Raji (cell line): ENCODE results near the gene DYNLT2B.

ENCODE experiments used
- POLR2A ChIP-seq: IDR thresholded peaks from 2 replicates; pipeline ENCODE4 v1.6.1; 2011; ENCODE audit warnings: low read depth, low read length, control low read depth; ENCODE audit not compliant: insufficient read depth

DYNLT2B gene

DNA sequence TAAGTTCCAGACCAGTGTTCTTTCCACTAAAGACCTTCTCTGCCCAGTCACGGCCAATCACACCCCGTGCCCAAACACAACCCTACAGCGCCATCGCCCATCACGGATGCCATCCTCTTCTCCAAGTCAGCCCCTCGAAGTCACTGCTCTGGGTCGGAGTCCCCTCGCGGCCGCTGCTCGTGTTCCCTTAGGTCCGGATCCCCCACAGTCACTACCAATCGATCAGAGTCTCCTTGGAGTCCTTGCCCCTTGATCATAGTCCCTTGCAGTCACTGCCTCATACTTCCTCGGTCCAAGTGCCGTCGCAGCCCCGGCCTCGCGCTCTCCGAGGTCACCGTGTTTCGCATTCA, 31.0 kb downstream of the DYNLT2B start:
- TF ChIP-seq POLR2A, result no peak

DNA sequence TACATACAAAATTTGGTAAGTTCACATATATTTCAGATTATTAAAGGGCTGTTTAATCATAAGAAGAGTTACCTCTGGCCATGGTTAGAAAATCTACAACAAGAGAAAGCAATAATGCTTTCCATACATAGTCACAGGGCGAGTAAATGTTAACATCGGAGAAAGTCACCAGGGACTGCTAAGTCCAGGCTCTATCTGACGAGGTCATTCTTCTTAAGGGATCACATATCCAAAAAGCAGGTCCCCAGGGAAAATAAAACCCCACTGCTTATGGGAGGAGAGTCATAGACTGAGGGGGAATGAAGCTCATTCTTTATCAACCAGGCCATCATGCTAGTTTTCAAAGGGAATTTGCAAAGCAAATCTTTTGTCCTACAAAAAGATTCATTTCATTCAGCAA, 33.6 kb downstream of the DYNLT2B start:
- no peak for TF ChIP-seq POLR2A

DNA sequence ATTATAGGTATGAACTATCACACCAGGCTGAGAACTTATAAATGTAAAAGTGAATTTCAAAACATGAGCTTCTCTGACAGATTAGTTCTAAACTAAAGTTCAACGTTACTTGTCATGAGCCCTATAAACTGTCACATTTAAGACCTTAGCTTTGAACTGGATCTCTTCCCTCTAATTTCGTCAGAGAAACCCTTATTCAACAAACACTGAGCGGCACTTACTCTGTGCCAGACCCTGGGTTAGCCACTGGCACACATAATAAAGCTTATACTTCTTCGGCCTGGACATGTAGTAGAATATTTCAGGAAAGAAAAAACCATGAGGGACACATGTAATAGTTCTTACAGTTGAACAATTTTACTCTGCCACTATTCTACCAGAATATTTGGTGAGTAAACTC, 36.1 kb downstream of the DYNLT2B start:
- TF ChIP-seq POLR2A, result no peak

DNA sequence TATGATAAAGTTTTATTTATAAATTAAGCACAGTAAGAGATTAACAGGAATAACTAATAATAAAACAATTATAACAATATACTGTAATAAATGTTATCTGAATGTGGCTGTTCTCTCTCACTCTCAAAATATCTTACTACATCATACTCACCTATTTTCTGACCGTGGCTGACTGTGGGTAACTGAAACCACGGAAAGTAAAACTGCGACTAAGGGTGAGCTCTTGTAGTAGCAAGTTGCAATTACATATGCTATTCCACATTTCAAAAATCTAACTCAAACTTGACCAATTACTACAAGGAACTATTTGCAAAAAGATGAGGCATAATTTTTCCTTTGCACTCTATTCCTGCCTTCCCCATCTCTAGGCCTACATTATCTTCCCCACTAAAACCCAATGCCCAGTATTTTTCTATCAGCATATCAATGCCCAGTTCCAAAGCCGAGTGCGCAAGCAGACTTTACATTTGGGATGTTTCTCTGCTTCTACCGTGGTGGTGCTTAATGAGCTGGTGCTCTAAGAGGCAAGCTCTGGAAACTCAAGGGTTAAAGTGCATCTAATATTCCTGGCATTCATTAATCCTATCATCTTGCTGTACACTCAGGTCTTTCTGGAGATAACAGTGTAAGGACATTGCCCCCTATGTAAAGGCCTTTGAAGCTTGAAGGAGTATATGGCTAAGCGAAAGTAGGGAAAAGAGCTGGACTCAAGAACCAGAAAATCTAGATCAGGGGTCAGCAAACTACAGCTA, 37.2 kb downstream of the DYNLT2B start:
- no peak for TF ChIP-seq POLR2A

DNA sequence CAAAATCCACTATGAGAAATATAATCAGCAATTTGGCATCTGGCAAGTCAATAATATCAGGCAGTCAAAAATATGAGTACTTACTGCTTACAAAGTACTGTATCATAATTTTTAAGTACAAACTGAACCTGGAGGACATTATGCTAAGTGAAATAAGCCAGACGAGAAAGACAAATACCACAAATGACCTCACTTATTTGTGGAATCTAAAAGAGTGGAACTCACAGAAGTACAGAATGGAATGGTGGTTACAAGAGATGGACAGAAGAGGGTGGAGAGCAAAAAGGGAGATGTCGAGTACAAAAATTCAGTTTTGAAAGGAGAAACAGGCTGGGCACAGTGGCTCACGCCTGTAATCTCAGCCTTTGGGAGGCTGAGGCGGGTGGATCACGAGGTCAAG, 42.9 kb downstream of the DYNLT2B start:
- TF ChIP-seq POLR2A, result no peak

DNA sequence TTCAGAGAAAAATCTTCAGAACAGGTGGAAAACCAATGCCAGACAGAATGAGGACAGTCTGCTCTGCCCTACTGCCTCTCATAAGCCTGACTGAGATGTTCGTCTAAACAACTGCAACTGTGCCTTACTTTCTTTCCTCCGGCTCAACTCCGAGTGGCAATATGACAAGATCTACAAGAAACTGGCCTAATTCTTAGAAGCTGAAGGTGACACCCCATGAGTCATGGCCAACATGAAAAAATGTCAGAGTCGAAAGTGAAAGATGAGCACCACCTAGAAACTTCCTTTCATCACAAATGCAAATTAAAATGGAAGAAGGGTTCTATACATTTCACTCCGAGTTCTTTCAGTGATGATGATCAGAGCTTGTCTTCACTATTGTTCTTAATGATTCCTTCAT, 43.5 kb downstream of the DYNLT2B start:
- TF ChIP-seq POLR2A, result no peak

DNA sequence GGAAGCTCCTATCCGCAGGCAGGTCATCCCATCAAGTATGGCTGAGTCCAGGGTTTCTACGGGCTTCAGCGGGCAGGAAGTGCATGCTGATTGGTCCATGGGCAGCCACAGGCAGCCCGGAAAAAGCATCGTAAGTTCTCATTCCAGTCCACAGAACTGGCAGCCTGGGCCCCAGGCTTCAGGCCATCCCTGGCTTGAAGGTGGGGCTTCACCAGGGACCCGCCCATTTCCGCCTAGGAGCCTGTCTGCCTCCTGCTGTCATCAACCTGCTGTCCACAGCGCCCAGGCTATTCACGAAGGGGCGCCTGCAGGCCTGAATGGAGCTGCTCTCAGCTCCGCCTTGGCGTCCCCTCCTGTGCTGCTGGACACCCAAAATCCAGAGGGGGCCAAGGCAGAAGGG, 44.4 kb downstream of the DYNLT2B start:
- TF ChIP-seq POLR2A, result no peak

DNA sequence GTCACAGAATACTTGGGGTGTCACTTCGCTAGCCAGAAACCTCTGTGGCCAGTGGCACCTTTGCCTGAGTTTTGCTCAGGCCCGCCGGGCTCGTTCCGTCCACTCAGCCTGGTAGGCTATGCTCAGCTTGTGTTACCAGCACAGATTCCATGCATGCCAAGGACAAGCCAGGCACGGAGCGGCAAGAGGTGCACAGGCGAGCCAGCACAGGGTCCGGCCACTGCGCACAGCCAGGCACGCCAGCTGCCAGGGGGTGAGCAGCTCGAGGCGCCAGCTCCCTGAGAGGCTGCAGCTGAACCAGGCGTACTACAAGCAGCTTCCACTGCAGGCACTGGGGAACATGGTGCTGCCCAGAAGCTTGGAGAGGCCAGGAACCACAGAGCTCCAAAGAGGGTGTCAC, 45.2 kb downstream of the DYNLT2B start:
- TF ChIP-seq POLR2A, result no peak

DNA sequence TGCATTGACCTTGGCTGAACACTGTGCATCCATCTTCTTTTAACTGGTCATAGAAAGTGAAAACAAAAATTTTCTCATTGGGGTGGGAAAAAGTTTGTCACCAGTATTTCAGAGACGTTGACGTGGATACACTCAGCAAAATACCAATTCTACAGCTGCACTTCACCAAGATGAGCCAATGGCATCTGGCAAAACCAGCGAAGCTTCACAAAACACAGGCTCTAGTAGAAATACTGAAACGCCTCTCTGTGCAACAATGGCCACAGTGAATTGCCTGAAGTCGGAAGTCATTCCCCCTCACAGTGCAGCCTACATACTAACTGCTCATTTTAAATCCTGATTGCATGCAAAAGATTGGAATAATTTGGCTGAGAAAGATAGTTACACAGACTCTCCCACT, 47.5 kb downstream of the DYNLT2B start:
- no peak for TF ChIP-seq POLR2A

DNA sequence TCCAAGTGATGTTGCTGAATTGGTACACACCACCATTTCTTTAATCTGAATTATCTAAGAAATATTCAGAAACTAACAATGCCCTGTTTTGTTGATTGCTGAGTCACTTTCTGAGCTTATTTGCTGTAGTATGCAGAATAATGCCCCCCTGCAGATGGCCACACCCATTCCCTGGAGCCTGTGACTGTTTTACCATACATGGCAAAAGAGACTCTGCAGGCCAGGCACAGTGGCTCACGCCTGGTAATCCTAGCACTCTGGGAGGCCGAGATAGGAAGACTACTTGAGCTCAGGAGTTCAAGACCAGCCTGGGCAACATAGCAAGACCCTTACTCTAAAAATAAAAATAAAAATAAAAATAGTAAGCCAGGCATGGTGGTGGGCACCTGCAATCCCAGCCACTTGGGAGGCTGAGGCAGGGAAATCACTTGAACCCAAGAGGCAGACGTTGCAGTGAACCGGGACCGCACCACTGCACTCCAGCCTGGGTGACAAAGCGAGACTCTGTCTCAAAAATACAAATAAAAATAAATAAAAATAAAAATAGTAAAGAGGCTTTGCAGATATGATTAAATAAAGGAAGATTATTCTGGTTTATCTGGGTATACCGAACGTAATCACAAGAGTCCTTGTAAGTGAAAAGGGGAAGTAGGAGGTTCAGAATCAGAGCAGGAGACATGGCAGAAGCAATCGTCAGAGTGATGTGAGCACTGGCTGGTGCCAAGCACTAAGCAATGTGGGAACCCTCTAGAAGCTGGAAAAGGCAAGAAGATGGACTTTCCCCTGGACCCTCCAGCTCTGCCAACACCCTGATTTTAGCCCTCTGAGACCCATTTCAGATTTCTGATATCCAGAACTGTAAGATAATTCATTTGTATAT, 49.5 kb downstream of the DYNLT2B start:
- no peak for TF ChIP-seq POLR2A

DNA sequence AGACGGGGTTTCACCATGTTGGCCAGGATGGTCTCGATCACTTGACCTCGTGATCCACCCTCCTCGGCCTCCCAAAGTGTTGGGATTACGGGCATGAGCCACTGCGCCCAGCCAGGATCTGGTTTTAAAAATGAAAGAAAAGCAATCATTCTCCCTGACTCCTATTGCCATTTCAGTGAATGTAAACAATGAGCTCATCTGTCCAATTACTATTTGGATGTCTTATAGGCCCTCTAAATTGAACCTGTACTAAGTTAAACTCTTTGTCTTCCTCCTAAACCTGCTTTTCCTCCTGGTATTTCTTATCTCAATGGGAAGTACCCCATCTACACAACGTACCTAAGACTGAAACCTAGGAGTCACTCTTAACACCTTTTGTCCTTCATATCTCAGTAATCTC, 54.2 kb downstream of the DYNLT2B start:
- TF ChIP-seq POLR2A, result no peak

DNA sequence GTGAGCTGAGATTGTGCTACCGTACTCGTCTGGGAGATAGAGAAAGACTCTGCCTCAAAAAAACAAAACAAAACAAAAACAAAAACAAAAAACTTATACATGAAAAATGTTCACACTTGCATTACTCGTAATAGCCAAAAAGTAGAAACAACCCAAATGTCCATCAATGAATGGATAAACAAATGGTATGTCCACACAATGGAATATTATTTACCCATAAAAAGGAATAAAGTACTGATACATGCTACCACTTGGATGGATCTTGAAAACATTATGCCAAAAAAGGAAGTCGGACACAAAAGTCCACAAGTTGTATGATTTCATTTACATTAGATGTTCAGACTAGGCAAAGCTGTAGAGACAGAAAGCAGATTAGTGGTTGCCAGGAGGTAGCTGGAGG, 57.3 kb downstream of the DYNLT2B start:
- no peak for TF ChIP-seq POLR2A

DNA sequence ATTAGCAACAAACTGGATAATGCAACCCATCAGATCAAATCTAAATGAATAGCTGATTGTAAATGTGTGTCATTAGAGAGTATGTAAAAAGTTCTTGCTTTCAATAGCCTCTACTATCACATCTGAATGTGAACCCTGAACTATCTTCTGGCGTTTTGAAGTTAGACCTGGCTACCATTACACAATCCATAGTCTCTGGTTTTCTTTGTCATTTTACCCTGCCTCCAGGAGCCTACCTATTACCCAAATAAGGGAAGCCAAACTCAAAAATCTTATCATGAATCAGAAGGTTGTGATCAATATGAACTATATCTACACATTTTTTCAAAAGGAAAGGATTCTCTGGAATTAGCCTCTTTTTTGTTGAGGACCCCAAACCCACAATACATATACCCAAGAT, 62.3 kb downstream of the DYNLT2B start:
- TF ChIP-seq POLR2A, result no peak

DNA sequence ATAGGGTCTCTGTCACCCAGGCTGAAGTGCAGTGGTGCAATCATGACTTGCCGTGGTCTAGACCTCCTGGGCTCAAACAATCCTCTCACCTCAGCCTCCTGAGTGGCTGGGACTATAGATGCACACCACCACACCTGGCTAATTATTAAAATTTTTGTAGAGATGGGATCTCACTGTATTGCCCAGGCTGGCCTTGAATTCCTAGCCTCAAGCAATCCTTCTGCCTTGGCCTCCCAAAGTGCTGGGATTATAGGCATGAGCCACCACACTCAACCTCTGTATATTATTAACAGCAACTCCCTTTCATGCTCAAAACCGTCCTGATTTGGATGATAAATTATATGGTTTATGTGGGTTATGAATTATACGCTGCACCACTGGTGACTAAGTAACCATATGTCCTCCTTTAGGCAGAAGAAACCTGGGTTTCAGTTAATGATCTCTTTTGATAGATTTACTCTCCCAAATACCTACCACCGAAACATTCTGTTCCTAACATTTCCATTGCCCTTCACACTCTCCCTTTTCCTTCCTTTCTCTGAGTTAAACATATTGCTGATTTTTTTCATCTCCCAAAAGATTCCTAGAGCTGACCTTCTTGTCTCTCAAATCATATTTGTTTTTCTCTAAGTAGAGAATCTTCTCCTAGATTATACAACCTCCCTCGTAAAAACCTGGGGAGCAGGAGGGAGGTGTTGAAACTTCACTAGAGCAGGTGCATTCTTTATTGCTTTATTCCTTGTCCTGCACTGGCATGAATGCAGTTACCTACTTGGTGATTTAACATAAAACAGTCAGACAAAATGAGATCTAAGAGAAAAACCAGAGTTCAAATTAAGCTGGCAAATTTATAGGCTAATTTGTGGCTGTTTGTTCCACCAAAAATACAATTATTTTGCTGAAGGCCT, 63.4 kb downstream of the DYNLT2B start:
- no peak for TF ChIP-seq POLR2A

DNA sequence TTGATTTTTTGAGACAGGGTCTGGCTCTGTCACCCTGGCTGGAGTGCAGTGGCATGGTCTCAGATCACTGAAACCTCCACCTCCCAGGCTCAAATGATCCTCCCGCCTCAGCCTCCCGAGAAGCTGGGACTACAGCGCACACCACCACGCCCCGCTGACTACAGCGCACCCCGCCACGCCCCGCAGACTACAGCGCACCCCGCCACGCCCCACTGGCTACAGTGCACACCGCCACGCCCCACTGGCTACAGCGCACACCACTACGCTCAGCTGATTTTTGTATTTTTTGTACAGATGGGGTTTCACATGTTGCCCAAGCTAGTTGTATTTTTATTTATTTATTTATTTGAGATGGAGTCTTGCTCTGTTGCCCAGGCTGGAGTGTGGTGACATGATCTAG, 66.1 kb downstream of the DYNLT2B start:
- TF ChIP-seq POLR2A, result no peak
